GOT3 (cell line): ENCODE measurements around the gene MAGEB17.
"Not testable (repeated sequence)": the region's sequence is repeated elsewhere in the genome, so short reads cannot be mapped to it uniquely, and the experiment has no call there.

Experiments used
- DNase-seq: peaks from one replicate; lab custom pipeline; 2025; ENCODE audit warnings: mixed read lengths; lab: John Stamatoyannopoulos, UW

The MAGEB17 gene, protein sequence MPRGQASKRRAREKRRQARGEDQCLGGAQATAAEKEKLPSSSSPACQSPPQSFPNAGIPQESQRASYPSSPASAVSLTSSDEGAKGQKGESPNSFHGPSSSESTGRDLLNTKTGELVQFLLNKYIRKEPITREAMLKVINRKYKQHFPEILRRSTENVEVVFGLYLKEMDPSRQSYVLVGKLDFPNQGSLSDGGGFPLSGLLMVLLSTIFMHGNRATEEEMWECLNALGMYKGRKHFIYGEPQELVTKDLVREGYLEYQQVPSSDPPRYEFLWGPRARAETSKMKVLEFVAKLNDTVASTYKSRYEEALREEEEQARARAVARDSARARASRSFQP

DNA sequence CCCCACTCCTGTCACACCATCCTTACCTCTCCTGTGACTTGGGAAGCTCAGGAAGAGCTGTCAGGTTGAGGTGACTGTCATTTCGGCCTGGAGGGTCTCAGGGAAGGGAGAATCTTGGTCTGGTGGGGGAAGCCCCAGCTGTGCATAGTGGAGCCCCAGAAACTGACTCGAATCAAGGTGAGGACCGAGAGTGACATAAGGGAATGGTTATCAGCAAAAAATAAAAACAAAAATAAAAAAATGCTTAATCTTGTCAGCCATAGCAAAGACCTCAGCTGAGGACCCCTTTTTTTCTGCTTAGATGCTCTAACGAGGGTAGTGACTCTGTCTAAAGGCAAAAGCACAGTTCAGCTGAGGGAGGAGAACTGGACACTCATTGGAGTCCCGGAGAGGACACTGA, at the start of gene MAGEB17:
Gene MAGEB17 (plus strand): TSS at position 301 of the 400 bp plus-strand sequence. CDS start 2,902 bp downstream, outside the sequence.
- no peak for DNase-seq

DNA sequence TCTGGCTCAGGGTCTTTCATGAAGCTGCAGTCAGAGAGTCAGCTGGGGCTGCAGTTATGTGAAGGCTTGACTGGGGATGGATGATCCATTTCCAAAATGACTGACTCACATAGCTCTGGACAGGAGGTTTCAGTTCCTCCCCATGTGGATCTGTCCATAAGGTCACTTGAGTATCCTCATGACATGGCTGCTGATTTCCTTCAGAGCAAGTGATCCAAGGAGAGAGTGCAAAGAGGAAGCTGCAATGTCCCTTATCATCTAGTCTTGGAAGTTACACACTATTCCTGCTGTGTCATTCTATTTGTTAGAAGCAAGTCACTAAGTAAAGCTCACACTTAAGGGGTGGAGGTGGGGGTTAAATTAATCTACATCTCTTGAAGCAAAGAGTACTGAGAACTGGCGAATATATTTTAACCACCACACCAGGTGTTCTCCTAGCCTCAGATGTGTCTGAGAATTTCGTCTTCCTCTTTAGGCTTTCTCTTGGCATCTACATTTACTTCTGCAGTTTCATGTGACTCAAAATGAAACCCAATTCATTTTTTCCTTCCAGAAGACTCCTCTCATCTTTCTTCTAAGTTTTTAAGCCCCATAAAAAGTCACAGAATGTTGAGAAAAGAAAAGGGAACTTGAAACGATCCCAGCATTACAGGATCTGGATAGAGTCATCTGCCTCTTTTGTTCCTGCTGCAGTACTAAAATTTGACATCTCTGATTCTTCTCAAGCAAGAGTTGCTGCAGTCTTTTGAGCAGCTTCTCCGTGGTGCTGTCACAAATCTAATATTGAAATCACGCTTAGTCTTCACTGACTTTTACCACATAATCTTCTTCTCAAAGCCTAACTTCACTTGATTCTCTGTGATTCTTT, 47.7 kb upstream of the MAGEB17 start:
- DNase-seq, result no peak

DNA sequence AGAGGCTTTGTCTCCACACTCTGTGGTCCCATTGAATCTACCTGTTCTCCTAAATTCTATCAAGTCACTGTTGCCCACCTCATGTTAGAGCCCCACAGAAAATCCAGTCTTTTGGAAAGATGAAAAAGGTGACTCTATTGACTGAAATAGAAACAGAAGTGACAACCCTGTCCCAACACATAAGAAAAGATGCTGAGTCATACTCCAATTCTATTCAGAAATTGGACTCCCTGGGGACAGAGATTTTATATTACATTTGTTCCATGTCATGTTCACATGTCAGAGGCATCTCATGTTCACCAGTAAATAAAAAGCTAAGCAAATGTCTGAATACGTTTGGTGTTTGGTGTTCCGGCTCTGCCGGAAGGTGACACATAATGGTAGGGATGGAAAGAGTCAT, 46.9 kb upstream of the MAGEB17 start:
- no peak for DNase-seq

DNA sequence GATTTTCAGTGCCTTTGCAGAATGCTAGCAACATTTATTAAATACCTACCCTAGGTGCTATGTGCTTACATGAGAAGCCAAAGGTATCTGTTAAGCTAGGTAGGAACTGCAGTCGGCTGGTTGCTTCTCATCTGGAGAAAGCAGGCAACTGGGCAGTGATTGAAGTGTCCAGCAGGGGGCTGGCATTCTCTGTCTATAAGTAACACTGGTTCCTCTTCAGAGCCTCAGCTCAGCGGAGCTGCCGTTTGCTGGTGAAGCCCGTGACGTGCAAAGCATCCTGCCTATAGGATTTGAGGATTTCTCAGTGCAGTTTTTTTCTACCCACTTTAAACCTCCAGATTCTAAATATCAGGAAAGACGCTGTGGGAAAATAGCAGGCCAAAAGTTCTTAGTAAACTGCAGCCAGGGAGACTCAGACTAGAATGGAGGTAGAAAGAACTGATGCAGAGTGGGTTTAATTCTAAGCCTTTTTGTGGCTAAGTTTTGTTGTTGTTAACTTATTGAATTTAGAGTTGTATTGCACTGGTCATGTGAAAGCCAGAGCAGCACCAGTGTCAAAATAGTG, 44.0 kb upstream of the MAGEB17 start, which contains the start of gene GRPR:
Gene GRPR (plus strand): TSS at position 344 of the 565 bp plus-strand sequence. CDS start 389 bp downstream, outside the sequence.
- peak; percentile 73 for DNase-seq

DNA sequence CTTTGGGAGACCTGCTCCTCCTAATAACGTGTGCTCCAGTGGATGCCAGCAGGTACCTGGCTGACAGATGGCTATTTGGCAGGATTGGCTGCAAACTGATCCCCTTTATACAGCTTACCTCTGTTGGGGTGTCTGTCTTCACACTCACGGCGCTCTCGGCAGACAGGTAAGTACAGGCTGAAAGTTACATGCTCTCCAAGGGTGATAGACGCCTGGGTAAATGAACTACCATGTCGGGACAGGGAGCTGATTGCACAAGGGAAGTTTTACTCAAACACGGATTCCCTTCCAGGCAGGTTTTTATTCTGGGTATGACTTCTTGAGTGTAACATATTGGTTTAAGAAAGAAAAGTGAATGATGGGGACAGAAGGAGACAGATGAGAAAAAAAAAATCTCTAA, 43.1 kb upstream of the MAGEB17 start:
- no peak for DNase-seq

DNA sequence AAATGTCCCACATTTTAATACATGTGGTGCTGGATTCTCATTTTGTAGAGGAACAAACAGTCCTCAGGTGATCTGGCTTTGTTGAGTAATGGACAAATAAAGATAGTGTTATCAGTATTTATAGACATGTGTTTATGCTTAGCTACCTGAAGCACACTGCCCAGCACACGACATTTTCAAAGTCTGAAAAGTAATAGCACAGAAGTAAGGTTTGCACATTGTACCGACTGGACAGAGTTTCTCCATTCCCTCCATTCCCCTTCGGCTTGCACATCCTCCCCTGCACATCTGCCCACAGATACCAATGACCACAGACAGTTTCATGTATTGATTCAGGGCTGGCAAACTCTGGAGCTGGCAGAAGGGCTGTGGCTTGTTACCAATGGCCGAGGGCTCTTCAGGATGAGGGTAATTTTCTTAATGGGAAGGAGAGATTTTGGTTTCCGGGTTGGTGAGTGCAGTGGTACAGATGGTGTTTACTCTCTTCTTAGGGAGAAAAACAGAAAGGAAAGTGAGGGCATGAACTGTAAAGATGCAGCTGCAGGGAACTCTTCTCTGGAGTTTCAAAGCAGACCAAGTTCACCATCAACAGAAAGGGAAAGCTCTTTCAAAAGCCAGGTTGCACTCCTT, 41.6 kb upstream of the MAGEB17 start:
- no peak for DNase-seq

DNA sequence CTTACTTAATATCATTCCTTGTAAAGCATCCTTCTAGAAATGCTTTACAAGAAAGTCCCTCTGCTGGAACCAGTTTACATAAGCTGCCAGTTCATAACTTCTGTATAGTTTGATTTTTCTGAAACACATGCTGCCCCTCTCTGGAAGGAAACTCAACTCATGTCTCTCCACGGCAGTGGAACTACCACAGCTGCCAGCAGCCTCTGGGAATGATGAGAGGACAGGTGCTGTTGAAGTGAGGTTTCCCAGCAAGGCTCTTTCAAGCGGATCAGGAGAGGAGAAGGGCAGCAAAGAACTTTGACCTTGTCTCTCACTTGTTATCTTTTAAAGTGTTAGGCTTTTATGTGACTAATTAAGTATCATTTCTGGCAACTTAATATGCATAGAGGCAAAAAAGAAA, 36.6 kb upstream of the MAGEB17 start:
- no peak for DNase-seq

DNA sequence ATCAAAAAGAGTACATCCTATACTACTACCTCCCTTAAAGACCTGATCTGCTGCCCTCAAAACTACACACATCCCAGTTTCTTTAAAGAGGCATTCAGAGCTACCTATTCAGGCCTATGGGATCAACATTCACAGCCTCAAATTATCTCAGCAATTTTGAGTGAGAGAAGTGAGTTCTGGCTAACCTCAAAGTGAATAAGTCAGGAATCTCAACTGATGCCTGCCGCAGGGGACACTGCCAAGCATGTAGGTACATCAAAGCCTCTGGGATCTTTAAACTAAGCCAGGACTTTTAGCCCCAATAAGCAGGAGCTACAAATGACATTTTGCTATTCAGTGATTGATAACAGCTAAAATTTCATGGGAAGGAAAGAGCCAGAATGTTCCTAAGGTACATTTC, 32.3 kb upstream of the MAGEB17 start:
- no peak for DNase-seq

DNA sequence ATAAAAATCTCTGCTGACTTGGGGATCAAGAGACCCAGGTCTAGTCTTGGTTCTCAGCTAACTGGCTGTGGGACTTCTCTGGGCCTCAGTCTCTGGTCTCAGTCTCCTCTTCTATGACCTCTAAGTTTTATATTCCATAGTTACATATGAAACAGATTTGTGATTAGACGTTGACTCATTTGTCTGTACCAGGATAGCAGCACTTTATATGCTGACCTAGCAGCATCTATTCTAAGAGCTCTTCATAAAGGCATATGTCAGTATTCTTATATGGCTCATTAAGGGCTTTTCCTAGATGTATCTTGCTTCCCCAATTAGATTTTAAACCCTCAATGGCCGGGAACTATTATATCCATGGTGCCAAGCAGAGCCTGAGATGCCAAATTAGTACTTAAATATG, 31.2 kb upstream of the MAGEB17 start:
- DNase-seq, result no peak

DNA sequence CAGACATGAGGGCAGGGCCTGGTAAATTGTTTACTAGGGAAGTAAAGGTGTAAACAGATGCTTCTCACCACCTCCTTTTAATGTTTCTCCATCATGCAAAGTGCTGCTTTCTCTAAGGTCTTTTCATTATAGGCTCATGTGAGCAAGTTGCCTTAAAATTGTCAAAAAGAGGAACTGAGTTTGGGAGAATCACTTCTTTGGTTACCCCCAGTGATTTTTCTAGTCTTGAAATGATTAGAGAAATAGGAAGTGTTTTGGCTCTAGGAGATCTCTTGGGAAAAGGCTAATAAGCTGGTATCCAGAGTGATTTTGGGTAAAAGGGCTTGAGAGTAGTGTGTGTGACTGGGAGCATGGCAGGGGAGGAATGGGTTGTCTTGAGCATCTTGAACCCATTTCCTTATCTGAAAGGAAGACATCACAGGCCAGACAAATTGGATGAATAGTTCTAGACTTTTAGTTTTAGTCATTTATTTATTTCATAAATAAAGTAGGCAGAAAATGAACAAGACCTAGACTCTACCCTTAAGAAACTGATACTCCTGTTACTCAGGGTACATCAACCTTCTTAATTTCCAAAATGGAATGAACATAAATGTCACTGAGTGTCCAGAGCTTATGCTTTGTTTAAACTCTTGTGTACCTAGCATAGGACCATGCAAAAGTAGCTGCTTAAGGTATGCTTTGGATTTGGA, 29.7 kb upstream of the MAGEB17 start:
- no peak for DNase-seq

DNA sequence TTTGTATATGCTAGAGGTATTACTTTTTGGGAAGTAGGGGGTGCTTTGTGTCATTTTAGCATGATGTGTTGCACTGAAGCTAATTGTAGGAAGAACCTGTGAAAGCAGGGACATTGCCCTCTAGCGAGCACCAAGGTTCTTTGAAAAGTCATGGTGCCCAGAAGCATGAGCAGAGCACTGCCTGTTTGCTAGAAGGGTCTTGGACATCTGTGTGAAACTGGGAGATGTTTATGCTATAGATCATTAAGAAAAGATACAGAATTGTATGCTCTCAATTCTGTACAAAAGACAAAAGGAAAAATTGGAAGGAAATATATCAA, 29.2 kb upstream of the MAGEB17 start:
- no peak for DNase-seq

DNA sequence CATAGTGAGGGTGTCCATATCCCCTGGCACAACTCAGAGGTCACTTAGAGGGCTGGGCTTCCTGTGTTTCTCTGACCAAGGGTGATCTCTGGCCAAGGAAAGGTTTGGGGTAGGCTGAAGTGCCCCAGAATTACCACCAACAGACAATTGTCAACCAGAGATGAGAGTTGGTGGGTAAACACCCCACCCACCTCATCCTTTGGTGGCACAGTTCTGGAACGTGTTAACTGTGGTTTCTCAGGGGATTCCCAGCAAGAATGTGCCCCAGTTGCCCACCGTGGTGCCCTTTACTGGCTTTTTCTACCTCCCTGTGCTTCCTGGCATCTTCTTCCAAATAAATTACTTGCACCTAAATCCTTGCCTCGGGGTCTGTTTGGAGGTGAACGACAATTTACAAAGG, 26.8 kb upstream of the MAGEB17 start:
- DNase-seq, result no peak

DNA sequence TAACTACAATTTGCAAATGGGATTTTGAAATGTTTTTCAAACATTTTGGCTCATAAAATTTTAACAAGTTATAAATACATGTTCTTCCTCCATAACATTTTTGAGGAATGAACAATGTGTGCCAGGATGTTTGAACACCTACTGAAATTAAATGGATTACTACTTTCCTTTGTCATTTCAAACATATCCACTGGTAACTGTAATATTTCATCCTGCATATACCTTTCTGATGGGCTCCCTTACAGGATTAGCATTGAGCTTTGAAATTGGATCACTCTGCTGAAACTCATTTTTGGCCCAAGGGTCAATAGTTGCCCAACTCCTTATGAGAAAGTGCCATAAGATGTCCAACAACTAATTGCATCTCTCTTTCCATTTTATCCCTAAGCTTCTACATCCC, 26.3 kb upstream of the MAGEB17 start:
- no peak for DNase-seq

DNA sequence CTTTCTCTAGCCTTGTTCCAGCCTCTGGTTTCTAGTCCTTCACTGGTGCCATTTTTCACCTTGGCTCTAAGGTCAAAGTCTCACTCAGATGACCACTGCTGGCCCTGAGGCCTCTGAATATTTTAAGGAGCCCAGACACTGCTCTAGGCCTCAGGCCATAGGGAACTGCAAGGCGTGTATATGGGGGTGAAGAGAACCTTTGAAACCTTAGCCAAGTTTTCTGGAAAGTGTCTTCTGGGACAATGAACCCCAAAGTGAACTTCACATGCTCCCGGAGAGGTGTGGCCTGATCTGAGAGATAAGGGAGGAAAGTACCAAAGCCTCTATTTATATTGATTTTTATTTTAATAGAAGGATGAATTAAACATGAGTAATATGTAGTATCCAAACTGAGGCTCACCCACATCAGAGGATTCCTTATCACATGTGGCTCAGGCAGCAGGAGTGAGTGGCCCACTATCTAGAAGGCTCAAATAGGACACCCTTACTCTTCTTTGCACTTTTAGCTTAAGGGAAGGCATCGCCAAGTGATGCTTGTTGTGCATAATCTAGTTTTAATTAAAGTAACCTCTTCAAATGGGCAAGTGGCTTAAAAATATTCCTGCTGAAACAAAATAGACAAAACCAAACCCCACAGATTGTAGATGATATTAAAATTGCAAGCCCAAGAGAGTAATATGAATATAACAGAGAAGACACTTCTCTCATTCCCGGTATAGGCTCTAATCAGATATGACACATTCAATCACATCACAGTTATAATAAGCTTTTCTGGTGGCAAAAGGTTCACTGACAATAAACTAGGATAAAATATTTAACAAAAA, 25.6 kb upstream of the MAGEB17 start:
- DNase-seq, result no peak

DNA sequence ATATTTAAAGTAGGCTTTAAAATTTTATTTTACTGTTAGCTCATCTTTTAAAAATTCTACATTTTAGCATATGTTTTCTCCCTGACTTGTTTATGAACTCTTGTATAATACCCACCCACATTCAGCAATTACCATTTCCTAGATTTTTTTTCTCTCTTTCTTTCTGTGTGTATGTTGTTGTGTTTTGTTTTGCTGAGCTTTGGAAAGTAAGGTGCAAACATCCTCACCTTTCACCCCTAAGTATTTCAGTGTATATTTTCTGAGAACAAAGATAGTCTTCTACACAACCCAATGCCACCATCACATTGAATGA, 25.1 kb upstream of the MAGEB17 start:
- no peak for DNase-seq

DNA sequence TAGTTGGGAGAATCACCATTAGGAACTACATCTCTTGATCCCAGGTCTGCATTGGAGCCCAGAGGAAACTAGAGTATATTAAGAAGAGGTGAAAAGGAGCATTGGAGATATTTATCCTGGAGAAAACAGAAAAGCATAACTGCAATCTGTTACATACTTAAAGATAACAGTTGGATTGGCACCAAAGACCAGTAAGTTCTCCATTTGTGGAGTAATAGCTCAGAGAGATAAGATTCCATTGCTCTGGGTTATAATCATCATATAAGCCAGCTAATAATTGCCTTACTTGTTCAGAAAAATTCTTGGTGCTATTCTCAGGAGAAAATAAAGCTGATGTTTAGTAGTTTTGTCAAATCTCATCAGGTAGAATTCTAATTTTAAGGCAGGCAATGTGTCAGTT, 23.3 kb upstream of the MAGEB17 start:
- DNase-seq, result no peak

DNA sequence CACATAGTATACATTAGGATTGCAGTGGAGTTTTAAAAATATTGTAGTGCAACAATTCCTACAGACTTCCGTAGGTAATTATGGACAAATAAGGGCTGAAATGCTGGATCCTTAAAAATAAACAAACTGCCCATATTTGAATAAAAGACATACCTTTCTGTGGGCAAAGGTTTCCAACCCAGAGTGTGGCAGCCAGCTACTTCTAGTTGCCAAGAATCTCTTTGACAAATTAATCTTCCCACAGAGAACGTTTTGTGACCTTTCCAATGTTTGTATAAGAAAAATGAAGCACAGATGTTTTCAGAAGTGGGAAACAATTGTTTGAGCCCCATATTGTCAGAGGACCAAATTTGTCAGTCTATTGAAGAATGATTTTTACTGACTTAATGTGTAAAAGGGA, 22.9 kb upstream of the MAGEB17 start:
- DNase-seq, result no peak

DNA sequence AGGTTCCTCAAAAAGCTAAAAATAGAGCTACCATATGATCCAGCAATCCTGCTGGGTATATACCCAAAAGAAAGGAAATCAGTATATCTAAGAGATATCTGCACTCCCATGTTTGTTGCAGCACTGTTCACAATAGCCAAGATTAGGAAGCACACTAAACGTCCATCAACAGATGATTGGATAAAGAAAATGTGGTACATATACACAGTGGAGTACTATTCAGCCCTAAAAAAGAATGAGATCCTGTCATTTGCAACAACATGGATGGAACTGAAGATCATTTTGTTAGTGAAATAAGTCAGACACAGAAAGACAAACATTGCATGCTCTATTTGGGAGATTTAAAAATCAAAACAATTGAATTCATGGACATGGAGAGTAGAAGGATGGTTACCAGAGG, 22.2 kb upstream of the MAGEB17 start:
- not testable (repeated sequence) for DNase-seq

DNA sequence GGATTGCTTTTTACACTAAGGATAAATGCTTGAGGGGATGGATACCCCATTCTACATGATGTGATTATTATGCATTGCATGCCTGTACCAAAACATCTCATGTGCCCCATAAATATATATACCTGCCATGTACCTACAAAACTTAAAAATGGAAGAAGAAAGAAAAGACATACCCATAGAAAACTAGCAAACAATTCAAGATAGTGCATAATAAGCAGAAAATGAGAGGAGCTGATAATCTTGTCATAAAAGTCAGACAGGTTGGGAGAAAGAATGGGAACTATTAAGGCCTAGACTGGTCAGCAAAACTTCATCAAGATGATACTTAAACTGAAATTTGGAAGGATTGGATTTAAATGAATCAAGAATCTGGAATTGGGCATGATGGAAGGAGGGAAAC, 21.6 kb upstream of the MAGEB17 start:
- DNase-seq, result no peak

DNA sequence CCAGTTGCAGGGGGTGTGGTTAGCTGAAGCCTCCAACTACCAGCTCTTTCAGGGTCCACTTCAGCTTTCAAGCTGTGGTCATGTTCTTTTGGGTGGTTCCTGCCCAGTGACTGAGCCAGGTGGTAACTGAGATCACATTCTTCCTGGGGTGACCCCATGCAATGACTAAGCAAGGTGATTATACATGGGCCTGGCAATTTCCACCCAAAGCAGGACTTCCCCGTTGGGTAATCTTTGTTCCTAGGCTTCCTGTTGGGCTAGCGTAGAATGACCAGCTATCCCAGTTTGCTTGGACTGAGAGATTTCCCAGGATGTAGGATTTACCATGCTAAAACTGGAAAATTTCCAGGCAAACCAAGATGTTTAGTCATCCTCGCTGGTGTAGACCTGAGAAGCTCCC, 18.4 kb upstream of the MAGEB17 start:
- DNase-seq, result no peak

DNA sequence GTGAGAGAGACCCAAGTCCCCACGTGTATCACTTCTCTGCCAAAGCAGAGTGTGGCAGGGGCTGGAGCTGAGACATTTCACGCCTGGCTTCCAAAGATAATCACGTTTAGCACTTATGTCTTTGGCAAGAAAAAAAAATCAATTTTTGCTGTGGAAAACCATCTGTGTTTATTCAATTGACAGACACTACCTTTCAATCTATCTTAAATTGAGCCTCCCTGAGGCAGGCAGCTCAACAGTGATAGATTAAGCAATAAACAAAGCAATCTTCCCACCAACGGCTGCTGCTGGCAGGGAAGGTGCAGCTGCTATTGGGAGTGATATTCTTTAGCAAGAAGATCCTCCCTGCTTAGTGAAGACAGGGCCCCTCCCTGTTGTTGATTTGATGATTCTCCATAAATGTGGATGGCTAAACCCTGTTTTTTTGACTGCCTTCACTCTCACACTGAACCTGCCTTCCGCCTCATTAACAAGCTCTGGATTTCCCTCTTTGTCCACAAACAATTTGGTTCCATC, 11.6 kb upstream of the MAGEB17 start:
- no peak for DNase-seq
